NT2/D1 (cell line): Measurements from ENCODE around the gene HMGB1.

Experiments
- SUZ12 ChIP-seq: IDR thresholded peaks from 2 replicates; pipeline ENCODE4 v1.6.1; 2011; ENCODE audit not compliant: insufficient read length, insufficient read depth; ENCODE audit errors: extremely low read depth
- YY1 ChIP-seq: IDR thresholded peaks from 2 replicates; pipeline ENCODE4 v1.6.1; 2011; ENCODE audit not compliant: insufficient read length, insufficient read depth
- ZNF274 ChIP-seq: IDR thresholded peaks from 2 replicates; pipeline ENCODE4 v1.6.1; 2011; ENCODE audit warnings: mild to moderate bottlenecking, low read depth, low read length

- TF ChIP-seq SUZ12 (no peak), YY1 (no peak), ZNF274 (no peak)
Measured at GRCh38 chr13:30418717-30419459, 46.8 kb downstream of the HMGB1 start.
